Muscle of back (tissue), 11 donors: ENCODE results near the gene BRD8. TPM values are rescaled to one million over a fixed set of nuclear protein-coding genes. Genes with fewer than 3 reads are reported as not detected.

Source experiments
- DNase-seq, 3 donors: peaks; one replicate each; pipeline versions ENCODE4 v3.0.0 to v3.0.0-alpha.2; 2013
- polyA plus RNA-seq, 10 donors: library from polyadenylated mRNA; unstranded; fragments of 120-200 nt; gene quantifications; one replicate each; pipeline ENCODE4 v1.2.1, GENCODE V29; 2013; ENCODE audit not compliant: insufficient read length in 10 of 10

BRD8 gene
- polyA plus RNA-seq, 10 donors = 32.9 to 77.1 (median 52.1) TPM

- no peak for DNase-seq
These were observed 75.7 kb downstream of the BRD8 start for GRCh38 chr5:138102454-138103318.

GRCh38 chr5:138096997-138097828, 81.2 kb downstream of the BRD8 start:
- DNase-seq = no peak

GRCh38 chr5:138096363-138096762, 82.1 kb downstream of the BRD8 start:
- DNase-seq = no peak

GRCh38 chr5:138095100-138095907, 83.1 kb downstream of the BRD8 start:
- no peak for DNase-seq

- DNase-seq = no peak
These were observed 85.4 kb downstream of the BRD8 start for GRCh38 chr5:138093036-138093435.

- DNase-seq = no peak
These were observed 86.1 kb downstream of the BRD8 start for GRCh38 chr5:138092301-138092700.

- no peak for DNase-seq
These were observed 86.7 kb downstream of the BRD8 start for GRCh38 chr5:138091685-138092084.

Other genes with a start within 250 kb of the BRD8 start
- gene FAM13B, start 145.6 kb downstream of the BRD8 start, polyA plus RNA-seq = 10 to 100 TPM; 17.1 to 26.6 (median 23.9) TPM
- not detected for gene WNT8A, start 94.6 kb downstream of the BRD8 start, polyA plus RNA-seq
- 1 to 10 TPM in 5 of 10 donors, under 1 TPM in 5; 0.44 to 1.5 (median 1.1) TPM for gene NME5, start 39.2 kb downstream of the BRD8 start, polyA plus RNA-seq
- gene KIF20A, start 482 bp upstream of the BRD8 start, polyA plus RNA-seq = 10 to 100 TPM; 13.8 to 34.5 (median 22.2) TPM
- 10 to 100 TPM; 28.0 to 42.3 (median 36.8) TPM for gene CDC23, start 34.7 kb upstream of the BRD8 start, polyA plus RNA-seq
- gene GFRA3, start 96.0 kb upstream of the BRD8 start, polyA plus RNA-seq = 10 to 100 TPM in 1 of 10 donors, 1 to 10 TPM in 9; 3.7 to 13.7 (median 5.5) TPM
- 1 to 10 TPM; 2.6 to 5.5 (median 4.0) TPM for gene CDC25C, start 153.2 kb upstream of the BRD8 start, polyA plus RNA-seq
- gene FAM53C, start 159.6 kb upstream of the BRD8 start, polyA plus RNA-seq = 10 to 100 TPM; 30.0 to 41.0 (median 35.3) TPM
- 10 to 100 TPM; 50.2 to 67.6 (median 54.0) TPM for gene KDM3B, start 174.1 kb upstream of the BRD8 start, polyA plus RNA-seq